ENCODE data around the gene SYNE1.

DNA sequence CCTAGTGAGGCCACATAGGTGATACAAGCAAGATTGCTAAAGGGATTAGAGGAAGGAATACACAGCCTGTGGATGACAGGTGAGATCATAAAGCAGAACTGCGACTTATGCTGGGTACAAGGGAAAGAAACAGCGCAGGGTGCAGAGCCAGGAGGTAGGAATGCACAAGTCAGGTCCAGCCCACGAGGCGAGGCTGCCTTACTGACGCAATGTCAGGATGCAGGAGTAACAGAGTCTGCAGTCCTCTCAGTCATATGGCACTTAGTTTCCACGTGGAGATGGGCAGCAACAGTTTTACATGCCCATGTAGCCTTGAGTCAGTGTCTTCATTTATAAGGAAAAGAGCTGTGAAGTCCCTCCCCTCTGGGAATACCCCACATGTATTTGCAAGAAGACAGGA lies 210.9 kb downstream of the SYNE1 start:
- TF ChIP-seq, protein P1, sequence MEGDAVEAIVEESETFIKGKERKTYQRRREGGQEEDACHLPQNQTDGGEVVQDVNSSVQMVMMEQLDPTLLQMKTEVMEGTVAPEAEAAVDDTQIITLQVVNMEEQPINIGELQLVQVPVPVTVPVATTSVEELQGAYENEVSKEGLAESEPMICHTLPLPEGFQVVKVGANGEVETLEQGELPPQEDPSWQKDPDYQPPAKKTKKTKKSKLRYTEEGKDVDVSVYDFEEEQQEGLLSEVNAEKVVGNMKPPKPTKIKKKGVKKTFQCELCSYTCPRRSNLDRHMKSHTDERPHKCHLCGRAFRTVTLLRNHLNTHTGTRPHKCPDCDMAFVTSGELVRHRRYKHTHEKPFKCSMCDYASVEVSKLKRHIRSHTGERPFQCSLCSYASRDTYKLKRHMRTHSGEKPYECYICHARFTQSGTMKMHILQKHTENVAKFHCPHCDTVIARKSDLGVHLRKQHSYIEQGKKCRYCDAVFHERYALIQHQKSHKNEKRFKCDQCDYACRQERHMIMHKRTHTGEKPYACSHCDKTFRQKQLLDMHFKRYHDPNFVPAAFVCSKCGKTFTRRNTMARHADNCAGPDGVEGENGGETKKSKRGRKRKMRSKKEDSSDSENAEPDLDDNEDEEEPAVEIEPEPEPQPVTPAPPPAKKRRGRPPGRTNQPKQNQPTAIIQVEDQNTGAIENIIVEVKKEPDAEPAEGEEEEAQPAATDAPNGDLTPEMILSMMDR (IDR thresholded peaks at IDR 0.05): no peak
- TF ChIP-seq POLR2A (IDR thresholded peaks at IDR 0.05) (no peak), EP300 (IDR thresholded peaks at IDR 0.05) (no peak)

All from ovary (tissue), 3 donors.